SU-DHL-6 (cell line): Measurements from ENCODE around the gene PSMB8.

ENCODE experiments used
- H2AFZ ChIP-seq: fragments of 200-600 bp; sonication (generic); 2 replicates; pipeline ENCODE4 v1.6.1; 2014; ENCODE audit warnings: low read depth, mild to moderate bottlenecking, moderate library complexity, mixed read lengths, antibody characterized with exemption, low read length; ENCODE audit not compliant: severe bottlenecking
- H3F3A ChIP-seq: fragments of 200-600 bp; shearing (Covaris generic); 2 replicates; pipeline ENCODE4 v1.6.0; 2016; ENCODE audit warnings: antibody characterized with exemption, mild to moderate bottlenecking; ENCODE audit not compliant: insufficient read depth
- H3K27ac ChIP-seq: fragments of 200-600 bp; sonication (generic); 2 replicates; pipeline ENCODE4 v1.5.1; 2016; ENCODE audit warnings: low read depth, mild to moderate bottlenecking, low read length, moderate library complexity, mixed read lengths
- H3K27me3 ChIP-seq: fragments of 200-600 bp; sonication (generic), shearing (Covaris generic); 2 replicates; pipeline ENCODE4 v1.6.0; 2014; ENCODE audit warnings: mild to moderate bottlenecking, low read length
- H3K36me3 ChIP-seq: fragments of 200-600 bp; sonication (generic); 2 replicates; pipeline ENCODE4 v1.6.1; 2014; ENCODE audit warnings: mild to moderate bottlenecking, low read length, mixed read lengths
- H3K4me2 ChIP-seq: fragments of 300-600, 200-600 bp; shearing (Covaris generic), sonication (generic); 2 replicates; pipeline ENCODE4 v1.6.0; 2014; ENCODE audit warnings: low read length, low read depth, mild to moderate bottlenecking; ENCODE audit not compliant: poor library complexity, severe bottlenecking
- H3K4me3 ChIP-seq: fragments of 200-600 bp; sonication (generic); 2 replicates; pipeline ENCODE4 v1.5.1; 2014; ENCODE audit warnings: antibody characterized with exemption, low read length, mild to moderate bottlenecking, mixed read lengths; ENCODE audit not compliant: insufficient read depth, poor library complexity, severe bottlenecking
- H3K79me2 ChIP-seq: fragments of 200-600 bp; sonication (generic); 2 replicates; pipeline ENCODE4 v1.6.1; 2014; ENCODE audit warnings: mild to moderate bottlenecking, low read length, moderate library complexity; ENCODE audit not compliant: insufficient read depth
- H3K9ac ChIP-seq: fragments of 200-600 bp; sonication (generic); 2 replicates; pipeline ENCODE4 v1.7.0; 2014; ENCODE audit warnings: mild to moderate bottlenecking, low read length
- H3K9me2 ChIP-seq: fragments of 200-600 bp; sonication (generic); replicated peaks from 2 replicates; pipeline ENCODE4 v1.6.1; 2014; ENCODE audit warnings: low read length; ENCODE audit not compliant: insufficient read depth
- H3K9me3 ChIP-seq: fragments of 200-600 bp; sonication (generic); 2 replicates; pipeline ENCODE4 v1.6.1; 2014; ENCODE audit warnings: low read length, mixed read lengths; ENCODE audit not compliant: insufficient read depth
- H4K20me1 ChIP-seq: fragments of 200-600 bp; sonication (generic); 2 replicates; pipeline ENCODE4 v1.6.1; 2014; ENCODE audit warnings: low read depth, mild to moderate bottlenecking, antibody characterized with exemption, low read length, moderate library complexity, mixed read lengths
- CTCF ChIP-seq: fragments of 200-600 bp; sonication (generic); IDR thresholded peaks from one replicate; pipeline ENCODE4 v1.5.1; 2017; ENCODE audit warnings: antibody characterized with exemption, mild to moderate bottlenecking, low read length, moderate library complexity; ENCODE audit not compliant: insufficient read depth, poor library complexity, severe bottlenecking
- EZH2phosphoT487 ChIP-seq: fragments of 200-600 bp; sonication (generic), shearing (Covaris generic); conservative IDR thresholded peaks from 2 replicates; pipeline ENCODE4 v1.6.1; 2018; ENCODE audit warnings: mild to moderate bottlenecking, antibody characterized with exemption, low read length, moderate library complexity, mixed read lengths

PSMB8 gene

GRCh38 chr6:32860674-32861073 is 16.8 kb upstream of the PSMB8 start:
- H3K36me3 ChIP-seq = no peaks in the 10 kb centered on the region
- peaks cover 4% of the 10 kb centered on the region for H3F3A ChIP-seq
- H3K9ac ChIP-seq = no peak overlapping the region
- no peak overlapping the region for H3K27ac ChIP-seq
- H3K4me2 ChIP-seq = no peak overlapping the region
- H3K79me2 ChIP-seq = no peaks in the 10 kb centered on the region
- no peaks in the 10 kb centered on the region for H3K9me3 ChIP-seq
- no peaks in the 10 kb centered on the region for H4K20me1 ChIP-seq
- H3K4me3 ChIP-seq = no peak overlapping the region
- no peak overlapping the region for H2AFZ ChIP-seq
- no peaks in the 10 kb centered on the region for H3K9me2 ChIP-seq
- H3K27me3 ChIP-seq = no peaks in the 10 kb centered on the region
- TF ChIP-seq EZH2phosphoT487 = no peak
- no peak for TF ChIP-seq CTCF

GRCh38 chr6:32858194-32858593 is 14.3 kb upstream of the PSMB8 start:
- Histone ChIP-seq H4K20me1 (no peaks in the 10 kb centered on the region), H3K4me2 (no peak overlapping the region), H2AFZ (no peak overlapping the region), H3K9me3 (no peaks in the 10 kb centered on the region), H3K4me3 (no peak overlapping the region), H3K27ac (no peak overlapping the region), H3K9me2 (no peaks in the 10 kb centered on the region), H3K36me3 (no peaks in the 10 kb centered on the region), H3K79me2 (no peaks in the 10 kb centered on the region), H3F3A (peaks cover 2% of the 10 kb centered on the region), H3K9ac (no peak overlapping the region), H3K27me3 (no peaks in the 10 kb centered on the region)
- no peak for TF ChIP-seq EZH2phosphoT487

- H3K9ac ChIP-seq = no peak overlapping the region
- no peak overlapping the region for H3K4me2 ChIP-seq
- H3K9me2 ChIP-seq = no peaks in the 10 kb centered on the region
- H4K20me1 ChIP-seq = no peaks in the 10 kb centered on the region
- no peak overlapping the region for H3K4me3 ChIP-seq
- H3F3A ChIP-seq = no peaks in the 10 kb centered on the region; the same call in 1 of the 2 replicates
- no peaks in the 10 kb centered on the region for H3K79me2 ChIP-seq
- no peaks in the 10 kb centered on the region for H3K9me3 ChIP-seq
- no peak for TF ChIP-seq EZH2phosphoT487
- no peak for TF ChIP-seq CTCF
- no peaks in the 10 kb centered on the region for H3K27me3 ChIP-seq
- H3K36me3 ChIP-seq = no peaks in the 10 kb centered on the region
- H3K27ac ChIP-seq = no peak overlapping the region
- H2AFZ ChIP-seq = no peak overlapping the region
These were observed 13.5 kb upstream of the PSMB8 start for GRCh38 chr6:32857156-32857891.

GRCh38 chr6:32855467-32856174 is 11.8 kb upstream of the PSMB8 start:
- Histone ChIP-seq H3K9me2 (no peaks in the 10 kb centered on the region), H3K36me3 (no peaks in the 10 kb centered on the region), H4K20me1 (no peaks in the 10 kb centered on the region), H3K9me3 (no peaks in the 10 kb centered on the region), H2AFZ (no peak overlapping the region), H3F3A (peaks cover 5% of the 10 kb centered on the region; the same call in 1 of the 2 replicates), H3K4me3 (no peak overlapping the region), H3K27me3 (no peaks in the 10 kb centered on the region), H3K4me2 (no peak overlapping the region), H3K27ac (no peak overlapping the region), H3K9ac (no peak overlapping the region), H3K79me2 (no peaks in the 10 kb centered on the region)
- no peak for TF ChIP-seq CTCF
- no peak for TF ChIP-seq EZH2phosphoT487
